OCI-LY3 (cell line): ENCODE data around the gene CNOT2.
A peak's percentile ranks its signal among the peaks of the same experiment; 100 is the strongest.

Source experiments
- H2AFZ ChIP-seq: fragments of 200-600, 300-600 bp; shearing (Covaris generic); 2 replicates; pipeline ENCODE4 v1.6.0; 2014; ENCODE audit warnings: antibody characterized with exemption, low read depth, low read length
- H3K27ac ChIP-seq: fragments of 200-600, 300-600 bp; sonication (generic); 2 replicates; pipeline ENCODE4 v1.5.1; 2014; ENCODE audit warnings: mild to moderate bottlenecking, low read length, moderate library complexity, mixed read lengths
- H3K27me3 ChIP-seq: fragments of 200-600, 300-600 bp; sonication (generic); 2 replicates; pipeline ENCODE4 v1.6.1; 2014; ENCODE audit warnings: low read depth, low read length, mixed read lengths
- H3K36me3 ChIP-seq: fragments of 200-600, 300-600 bp; sonication (generic); replicated peaks from 2 replicates; pipeline ENCODE3; 2014; ENCODE audit warnings: low read depth, low read length, mixed read lengths
- H3K4me1 ChIP-seq: fragments of 300-600, 200-600 bp; sonication (generic); 2 replicates; pipeline ENCODE4 v1.6.1; 2014; ENCODE audit warnings: low read length, mixed read lengths
- H3K4me2 ChIP-seq: fragments of 200-600, 300-600 bp; sonication (generic); 2 replicates; pipeline ENCODE4 v1.6.1; 2014; ENCODE audit warnings: low read length, mixed read lengths
- H3K4me3 ChIP-seq: fragments of 300-600, 200-600 bp; sonication (generic); 2 replicates; pipeline ENCODE4 v1.5.1; 2014; ENCODE audit warnings: antibody characterized with exemption, mild to moderate bottlenecking, low read length, moderate library complexity
- H3K79me2 ChIP-seq: fragments of 300-600, 200-600 bp; shearing (Covaris generic); 2 replicates; pipeline ENCODE4 v1.6.1; 2014; ENCODE audit warnings: mild to moderate bottlenecking, low read length, mixed read lengths
- H3K9ac ChIP-seq: fragments of 300-600, 200-600 bp; shearing (Covaris generic); 2 replicates; pipeline ENCODE4 v1.6.0; 2014; ENCODE audit warnings: mild to moderate bottlenecking, low read length, moderate library complexity
- H3K9me3 ChIP-seq: fragments of 200-600, 300-600 bp; shearing (Covaris generic); 2 replicates; pipeline ENCODE4 v1.6.1; 2014; ENCODE audit warnings: low read length, mixed read lengths; ENCODE audit not compliant: insufficient read depth
- H4K20me1 ChIP-seq: fragments of 200-600, 300-600 bp; sonication (generic); 2 replicates; pipeline ENCODE4 v1.6.1; 2016; ENCODE audit warnings: low read length, mixed read lengths; ENCODE audit not compliant: insufficient read depth
- CTCF ChIP-seq: fragments of 200-600, 300-600 bp; sonication (generic); IDR thresholded peaks from 2 replicates; pipeline ENCODE4 v1.5.1; 2014; ENCODE audit warnings: antibody characterized with exemption, low read length, low read depth
- EZH2phosphoT487 ChIP-seq: fragments of 200-600 bp; shearing (Covaris generic); IDR thresholded peaks from 2 replicates; pipeline ENCODE4 v1.6.1; 2018; ENCODE audit warnings: antibody characterized with exemption, mixed run types, low read depth

CNOT2 gene

DNA sequence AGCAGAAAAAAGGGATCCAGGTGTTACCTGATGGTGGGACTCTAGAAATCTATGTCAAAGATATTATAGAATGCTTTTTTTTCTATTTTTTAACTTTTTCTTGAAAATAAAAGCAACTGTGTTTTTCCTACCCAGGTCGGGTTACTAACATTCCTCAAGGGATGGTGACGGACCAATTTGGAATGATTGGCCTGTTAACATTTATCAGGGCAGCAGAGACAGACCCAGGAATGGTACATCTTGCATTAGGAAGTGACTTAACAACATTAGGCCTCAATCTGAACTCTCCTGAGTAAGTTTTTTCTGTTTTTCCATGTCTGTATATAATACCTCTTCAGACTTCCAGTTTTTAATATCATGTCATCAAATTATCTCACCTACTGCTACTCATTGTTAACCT, 95.3 kb downstream of the CNOT2 start:
- Histone ChIP-seq H3K4me3 (no peak overlapping the region), H3K79me2 (no peaks in the 10 kb centered on the region), H3K36me3 (peaks cover 48% of the 10 kb centered on the region), H4K20me1 (no peaks in the 10 kb centered on the region), H2AFZ (no peak overlapping the region), H3K4me1 (no peaks in the 10 kb centered on the region), H3K4me2 (no peak overlapping the region), H3K27me3 (no peaks in the 10 kb centered on the region), H3K9ac (no peak overlapping the region), H3K9me3 (no peaks in the 10 kb centered on the region), H3K27ac (no peak overlapping the region)
- TF ChIP-seq CTCF (no peak), EZH2phosphoT487 (no peak)

DNA sequence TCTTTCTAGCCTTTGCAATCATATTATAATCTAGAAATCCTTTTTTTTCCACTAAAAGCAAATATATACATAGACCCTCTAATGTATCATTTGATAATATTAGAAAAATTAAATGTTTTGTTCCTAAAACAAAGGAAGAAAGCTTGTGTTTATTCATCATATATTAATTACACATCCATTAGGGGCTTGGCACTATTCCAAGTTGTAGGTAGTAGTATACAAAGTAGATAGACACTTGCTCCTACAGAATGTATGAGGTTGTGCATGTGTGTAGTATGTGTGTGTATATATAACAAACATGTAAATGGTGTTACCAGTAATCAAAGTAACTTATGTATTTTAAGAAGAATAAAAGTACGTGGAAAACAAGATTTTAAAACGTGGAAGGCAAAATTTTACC, 107.8 kb downstream of the CNOT2 start:
- peaks cover 19% of the 10 kb centered on the region for H3K36me3 ChIP-seq
- H3K4me3 ChIP-seq: no peak overlapping the region
- no peak overlapping the region for H3K9ac ChIP-seq
- no peaks in the 10 kb centered on the region for H3K9me3 ChIP-seq
- H3K4me1 ChIP-seq: peaks cover 17% of the 10 kb centered on the region
- TF ChIP-seq EZH2phosphoT487 (no peak), CTCF (no peak)
- H3K27ac ChIP-seq: no peak overlapping the region
- no peaks in the 10 kb centered on the region for H3K79me2 ChIP-seq
- no peaks in the 10 kb centered on the region for H4K20me1 ChIP-seq
- no peak overlapping the region for H2AFZ ChIP-seq
- H3K4me2 ChIP-seq: no peak overlapping the region
- no peaks in the 10 kb centered on the region for H3K27me3 ChIP-seq

DNA sequence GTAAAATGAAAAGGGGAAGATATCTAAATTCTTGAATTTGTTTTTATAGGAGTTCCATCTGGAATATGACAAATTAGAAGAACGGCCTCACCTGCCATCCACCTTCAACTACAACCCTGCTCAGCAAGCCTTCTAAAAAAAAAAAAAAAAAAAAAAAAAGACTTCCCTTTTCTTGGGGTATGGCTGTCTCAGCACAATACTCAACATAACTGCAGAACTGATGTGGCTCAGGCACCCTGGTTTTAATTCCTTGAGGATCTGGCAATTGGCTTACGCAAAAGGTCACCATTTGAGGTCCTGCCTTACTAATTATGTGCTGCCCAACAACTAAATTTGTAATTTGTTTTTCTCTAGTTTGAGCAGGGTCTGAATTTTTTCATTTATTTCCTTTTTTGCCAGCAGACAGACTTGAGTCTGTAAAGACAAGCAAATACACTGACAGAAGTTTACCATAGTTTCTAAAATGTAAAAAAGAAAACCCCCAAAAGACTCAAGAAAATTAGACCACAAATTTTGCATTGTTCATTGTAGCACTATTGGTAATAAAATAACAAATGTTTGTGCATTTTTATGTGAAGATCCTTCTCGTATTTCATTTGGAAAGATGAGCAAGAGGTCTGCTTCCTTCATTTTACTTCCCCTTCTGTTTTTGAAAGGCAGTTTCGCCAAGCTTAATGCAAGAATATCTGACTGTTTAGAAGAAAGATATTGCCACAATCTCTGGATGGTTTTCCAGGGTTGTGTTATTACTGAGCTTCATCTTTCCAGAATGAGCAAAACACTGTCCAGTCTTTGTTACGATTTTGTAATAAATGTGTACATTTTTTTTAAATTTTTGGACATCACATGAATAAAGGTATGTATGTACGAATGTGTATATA, 110.8 kb downstream of the CNOT2 start:
- Histone ChIP-seq H4K20me1 (no peaks in the 10 kb centered on the region), H3K4me1 (peaks cover 17% of the 10 kb centered on the region), H3K27me3 (no peaks in the 10 kb centered on the region), H3K4me2 (peak overlapping the region; percentile 49), H3K9ac (no peak overlapping the region; the same call in 1 of the 2 replicates), H3K4me3 (no peak overlapping the region), H3K79me2 (no peaks in the 10 kb centered on the region), H2AFZ (no peak overlapping the region), H3K36me3 (peaks cover 11% of the 10 kb centered on the region), H3K27ac (peak overlapping the region; percentile 69), H3K9me3 (no peaks in the 10 kb centered on the region)
- TF ChIP-seq CTCF (no peak), EZH2phosphoT487 (no peak)

DNA sequence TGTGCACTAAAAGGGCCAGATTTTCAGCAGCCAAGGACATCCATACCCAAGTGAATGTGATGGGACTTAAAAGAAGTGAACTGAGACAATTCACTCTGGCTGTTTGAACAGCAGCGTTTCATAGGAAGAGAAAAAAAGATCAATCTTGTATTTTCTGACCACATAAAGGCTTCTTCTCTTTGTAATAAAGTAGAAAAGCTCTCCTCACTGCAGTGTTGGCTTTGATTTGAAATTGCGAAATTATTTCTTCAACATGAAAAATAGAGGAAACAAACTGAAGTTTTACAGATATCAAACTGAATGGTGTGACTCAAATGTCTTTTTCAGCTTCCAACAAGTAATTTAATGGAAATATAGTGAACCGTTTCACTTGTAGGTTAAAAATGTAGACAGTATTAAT, 111.6 kb downstream of the CNOT2 start:
- H3K4me1 ChIP-seq: peaks cover 17% of the 10 kb centered on the region
- H4K20me1 ChIP-seq: no peaks in the 10 kb centered on the region
- no peak overlapping the region for H3K27ac ChIP-seq
- H3K4me3 ChIP-seq: no peak overlapping the region
- H3K9ac ChIP-seq: no peak overlapping the region
- no peaks in the 10 kb centered on the region for H3K79me2 ChIP-seq
- H3K9me3 ChIP-seq: no peaks in the 10 kb centered on the region
- peak overlapping the region; percentile 49; the same call in 1 of the 2 replicates for H3K4me2 ChIP-seq
- no peak for TF ChIP-seq EZH2phosphoT487
- no peak for TF ChIP-seq CTCF
- H2AFZ ChIP-seq: no peak overlapping the region
- H3K36me3 ChIP-seq: peaks cover 11% of the 10 kb centered on the region
- H3K27me3 ChIP-seq: no peaks in the 10 kb centered on the region
